Neural cell (in vitro differentiated cells): ENCODE results near the gene LIMD2. TPM values are rescaled to one million over a fixed set of nuclear protein-coding genes. Genes with fewer than 3 reads are reported as not detected.

Experiments used
- H2AFZ ChIP-seq: fragments of 200-600, 300-800 bp; sonication (generic), shearing (Covaris generic); 2 replicates; pipeline ENCODE4 v1.6.0; 2014; ENCODE audit warnings: low read depth, mild to moderate bottlenecking, antibody characterized with exemption, low read length, moderate library complexity
- H3F3A ChIP-seq: fragments of 200-600 bp; shearing (Covaris generic); 2 replicates; pipeline ENCODE4 v1.6.1; 2016; ENCODE audit warnings: mild to moderate bottlenecking, moderate library complexity, mixed read lengths, antibody characterized with exemption, low read length; ENCODE audit not compliant: insufficient read depth, poor library complexity, severe bottlenecking
- H3K27ac ChIP-seq: fragments of 200-600, 300-800 bp; sonication (generic), shearing (Covaris generic); 2 replicates; pipeline ENCODE4 v1.5.1; 2014; ENCODE audit warnings: mild to moderate bottlenecking, low read length, moderate library complexity
- H3K27me3 ChIP-seq: fragments of 300-800, 200-600 bp; sonication (generic), shearing (Covaris generic); 2 replicates; pipeline ENCODE4 v1.6.0; 2014; ENCODE audit warnings: mild to moderate bottlenecking, low read depth, low read length, moderate library complexity; ENCODE audit not compliant: insufficient read depth
- H3K36me3 ChIP-seq: fragments of 300-800, 200-600 bp; sonication (generic), shearing (Covaris generic); 2 replicates; pipeline ENCODE4 v1.5.1; 2014; ENCODE audit warnings: mild to moderate bottlenecking, antibody characterized with exemption, low read length, moderate library complexity; ENCODE audit not compliant: insufficient read depth
- H3K4me2 ChIP-seq: fragments of 300-800, 200-600 bp; sonication (generic), shearing (Covaris generic); 2 replicates; pipeline ENCODE4 v1.6.0; 2014; ENCODE audit warnings: mild to moderate bottlenecking, low read length
- H3K4me3 ChIP-seq: fragments of 300-800, 200-600 bp; sonication (generic), shearing (Covaris generic); 2 replicates; pipeline ENCODE4 v1.5.1; 2014; ENCODE audit warnings: mild to moderate bottlenecking, low read length, moderate library complexity
- H3K79me2 ChIP-seq: fragments of 200-600 bp; shearing (Covaris generic); replicated peaks from 2 replicates; pipeline ENCODE4 v1.6.0; 2014; ENCODE audit warnings: mild to moderate bottlenecking, low read length, moderate library complexity; ENCODE audit not compliant: insufficient read depth
- H3K9ac ChIP-seq: fragments of 300-800, 200-600 bp; sonication (generic), shearing (Covaris generic); 2 replicates; pipeline ENCODE4 v1.6.1; 2016; ENCODE audit warnings: mild to moderate bottlenecking, low read length, mixed read lengths
- H3K9me2 ChIP-seq: fragments of 200-600 bp; shearing (Covaris generic); 2 replicates; pipeline ENCODE4 v1.6.1; 2016; ENCODE audit warnings: mild to moderate bottlenecking, low read length, mixed read lengths; ENCODE audit not compliant: insufficient read depth
- H3K9me3 ChIP-seq: fragments of 200-600, 300-800 bp; sonication (generic), shearing (Covaris generic); 2 replicates; pipeline ENCODE4 v1.6.1; 2016; ENCODE audit warnings: mild to moderate bottlenecking, mixed run types, low read length, moderate library complexity, mixed read lengths
- H4K20me1 ChIP-seq: fragments of 200-600 bp; shearing (Covaris generic); 2 replicates; pipeline ENCODE4 v1.6.1; 2016; ENCODE audit warnings: mild to moderate bottlenecking, mixed run types; ENCODE audit not compliant: insufficient read depth
- CTCF ChIP-seq: fragments of 450-650 bp; IDR thresholded peaks from 2 replicates; pipeline ENCODE4 v1.5.1; 2014; ENCODE audit warnings: antibody characterized with exemption, mild to moderate bottlenecking, moderate library complexity; ENCODE audit not compliant: poor library complexity, severe bottlenecking
- EP300 ChIP-seq: fragments of 450-650 bp; conservative IDR thresholded peaks from 2 replicates; pipeline ENCODE4 v1.6.1; 2014; ENCODE audit warnings: antibody characterized with exemption, mild to moderate bottlenecking, moderate library complexity; ENCODE audit not compliant: poor library complexity, severe bottlenecking
- EZH2 ChIP-seq: fragments of 200-600, 300-800 bp; shearing (Covaris generic), sonication (generic); IDR thresholded peaks from 2 replicates; pipeline ENCODE4 v1.6.1; 2014; ENCODE audit warnings: antibody characterized with exemption, low read length, borderline replicate concordance, mild to moderate bottlenecking; ENCODE audit not compliant: insufficient read depth, poor library complexity, severe bottlenecking
- MXI1 ChIP-seq: fragments of 450-650 bp; conservative IDR thresholded peaks from 2 replicates; pipeline ENCODE4 v1.6.1; 2014; ENCODE audit warnings: antibody characterized with exemption, mild to moderate bottlenecking; ENCODE audit not compliant: poor library complexity, severe bottlenecking
- POLR2AphosphoS5 ChIP-seq: IDR thresholded peaks from 2 replicates; pipeline ENCODE4 v1.6.1; 2012
- RAD21 ChIP-seq: fragments of 450-650 bp; conservative IDR thresholded peaks from 2 replicates; pipeline ENCODE4 v1.6.1; 2014; ENCODE audit warnings: antibody characterized with exemption, mild to moderate bottlenecking, moderate library complexity
- REST ChIP-seq: IDR thresholded peaks from 2 replicates; pipeline ENCODE4 v1.6.1; 2012; ENCODE audit warnings: borderline replicate concordance
- SMC3 ChIP-seq: fragments of 450-650 bp; conservative IDR thresholded peaks from 2 replicates; pipeline ENCODE4 v1.6.1; 2014; ENCODE audit warnings: antibody characterized with exemption, mild to moderate bottlenecking, moderate library complexity; ENCODE audit not compliant: poor library complexity
- TAF1 ChIP-seq: IDR thresholded peaks from 2 replicates; pipeline ENCODE4 v1.6.1; 2012; ENCODE audit warnings: low read depth
- polyA plus RNA-seq: library from polyadenylated mRNA; depleted of rRNA; stranded (reverse); fragments of >200 nt; gene quantifications from 2 replicates; pipeline ENCODE4 v1.2.3, GENCODE V29; 2014

LIMD2 gene
- polyA plus RNA-seq, 1 donor from 2014 or later = 132 TPM

GRCh38 chr17:63647936-63648335, 52.0 kb downstream of the LIMD2 start (continued):
- TF ChIP-seq EP300 = no peak

GRCh38 chr17:63647065-63647725, 52.7 kb downstream of the LIMD2 start:
- H4K20me1 ChIP-seq = no peaks in the 10 kb centered on the region
- H3K27me3 ChIP-seq = no peaks in the 10 kb centered on the region
- no peak overlapping the region for H3K27ac ChIP-seq
- no peaks in the 10 kb centered on the region for H3K9me3 ChIP-seq
- TF ChIP-seq POLR2AphosphoS5 (no peak), EZH2 (no peak), RAD21 (no peak), SMC3 (no peak), EP300 (no peak), CTCF (no peak), REST (no peak), TAF1 (no peak), MXI1 (no peak)
- no peaks in the 10 kb centered on the region for H3K36me3 ChIP-seq
- no peaks in the 10 kb centered on the region for H3K79me2 ChIP-seq
- H3K4me2 ChIP-seq = no peak overlapping the region
- no peak overlapping the region for H3K9ac ChIP-seq
- no peak overlapping the region for H3K4me3 ChIP-seq
- no peaks in the 10 kb centered on the region for H3F3A ChIP-seq
- no peaks in the 10 kb centered on the region for H3K9me2 ChIP-seq
- no peak overlapping the region for H2AFZ ChIP-seq

- Histone ChIP-seq H2AFZ (no peak overlapping the region), H3K36me3 (no peaks in the 10 kb centered on the region), H3K27me3 (no peaks in the 10 kb centered on the region), H3K9me3 (no peaks in the 10 kb centered on the region), H3F3A (no peaks in the 10 kb centered on the region), H4K20me1 (no peaks in the 10 kb centered on the region), H3K4me3 (no peak overlapping the region), H3K4me2 (no peak overlapping the region), H3K27ac (no peak overlapping the region), H3K9ac (no peak overlapping the region), H3K9me2 (no peaks in the 10 kb centered on the region), H3K79me2 (no peaks in the 10 kb centered on the region)
- no peak for TF ChIP-seq EP300
- no peak for TF ChIP-seq SMC3
- no peak for TF ChIP-seq MXI1
- no peak for TF ChIP-seq REST
Observed at GRCh38 chr17:63646488-63646806, 53.5 kb downstream of the LIMD2 start.
